Mucosa of stomach (tissue), 1 donor: Measurements from ENCODE around the gene UBD.

Experiments used
- H3K27me3 ChIP-seq: one replicate; pipeline ENCODE4 v1.7.0; 2013; ENCODE audit warnings: mild to moderate bottlenecking, low read length; ENCODE audit not compliant: control insufficient read depth, insufficient read depth
- H3K36me3 ChIP-seq: one replicate; pipeline ENCODE4 v1.7.0; 2013; ENCODE audit warnings: low read length; ENCODE audit not compliant: control insufficient read depth, insufficient read depth
- H3K4me1 ChIP-seq: one replicate; pipeline ENCODE4 v1.7.0; 2013; ENCODE audit warnings: mild to moderate bottlenecking, low read length; ENCODE audit not compliant: control insufficient read depth, insufficient read depth
- H3K4me3 ChIP-seq: one replicate; pipeline ENCODE4 v1.7.0; 2013; ENCODE audit warnings: low read length
- H3K9ac ChIP-seq: one replicate; pipeline ENCODE4 v1.7.0; 2013; ENCODE audit warnings: mild to moderate bottlenecking, low read length, moderate library complexity
- H3K9me3 ChIP-seq: one replicate; pipeline ENCODE4 v1.7.0; 2013; ENCODE audit warnings: mild to moderate bottlenecking, low read length, moderate library complexity; ENCODE audit not compliant: control insufficient read depth
- donor health status: Pancreatic carcinoma.

Gene UBD

GRCh38 chr6:29559524-29560287, at the start of gene UBD:
Gene UBD, minus strand, starts transcription at chr6:29559732. Its CDS starts 31 bp downstream, at chr6:29559701.
- Histone ChIP-seq H3K9me3 (no peaks in the 10 kb centered on the region), H3K36me3 (no peaks in the 10 kb centered on the region), H3K27me3 (peaks cover 7% of the 10 kb centered on the region), H3K4me3 (no peak within 1 kb of the TSS), H3K4me1 (no peaks in the 10 kb centered on the region), H3K9ac (no peak within 1 kb of the TSS)

DNA sequence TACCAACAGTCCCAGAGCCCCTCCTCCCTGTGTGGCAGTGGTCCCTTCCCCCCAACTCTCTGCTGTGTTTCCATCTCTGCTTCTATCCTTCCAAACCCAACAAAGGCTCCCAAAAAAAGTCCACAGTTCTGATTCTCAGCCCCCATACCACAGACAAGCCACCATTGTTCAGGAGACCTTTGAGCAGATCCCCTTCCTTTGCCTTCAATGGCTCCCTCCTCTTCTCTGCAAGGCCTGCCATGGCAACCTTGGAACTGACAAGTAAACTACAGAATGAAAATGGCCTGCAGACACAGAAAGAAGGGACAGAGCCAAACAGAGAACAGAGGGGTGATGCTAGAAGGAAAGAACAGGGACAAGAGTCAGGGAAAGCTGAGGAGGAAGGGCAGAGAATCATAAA, 48.6 kb upstream of the UBD start:
- no peaks in the 10 kb centered on the region for H3K4me1 ChIP-seq
- no peak overlapping the region for H3K9ac ChIP-seq
- no peaks in the 10 kb centered on the region for H3K9me3 ChIP-seq
- no peaks in the 10 kb centered on the region for H3K27me3 ChIP-seq
- no peaks in the 10 kb centered on the region for H3K36me3 ChIP-seq
- no peak overlapping the region for H3K4me3 ChIP-seq

GRCh38 chr6:29603930-29604329, 44.4 kb upstream of the UBD start:
- Histone ChIP-seq H3K9ac (no peak overlapping the region), H3K27me3 (no peaks in the 10 kb centered on the region), H3K36me3 (no peaks in the 10 kb centered on the region), H3K4me1 (no peaks in the 10 kb centered on the region), H3K4me3 (no peak overlapping the region), H3K9me3 (no peaks in the 10 kb centered on the region)

DNA sequence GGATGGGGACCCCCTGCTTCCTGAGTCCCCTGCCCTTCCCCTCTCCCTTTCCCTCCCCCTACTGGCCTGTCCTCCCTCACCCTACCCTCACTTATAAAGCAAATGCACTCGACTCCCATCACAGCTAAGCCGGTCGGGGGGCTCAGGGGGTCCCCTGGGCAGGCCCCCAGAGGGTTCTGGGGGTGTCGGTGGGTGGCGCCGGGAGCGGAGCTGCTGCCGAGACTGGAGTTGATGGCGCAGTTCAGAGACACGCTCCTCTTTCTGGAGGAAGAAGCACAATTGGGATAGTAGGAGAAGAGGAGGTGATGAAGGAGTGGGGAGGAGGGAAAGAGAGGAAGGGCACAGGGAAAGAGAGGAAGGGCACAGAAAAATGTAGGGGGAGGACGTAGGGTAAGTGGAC, 43.9 kb upstream of the UBD start:
- Histone ChIP-seq H3K4me1 (no peaks in the 10 kb centered on the region), H3K27me3 (no peaks in the 10 kb centered on the region), H3K4me3 (no peak overlapping the region), H3K36me3 (no peaks in the 10 kb centered on the region), H3K9ac (no peak overlapping the region), H3K9me3 (no peaks in the 10 kb centered on the region)

DNA sequence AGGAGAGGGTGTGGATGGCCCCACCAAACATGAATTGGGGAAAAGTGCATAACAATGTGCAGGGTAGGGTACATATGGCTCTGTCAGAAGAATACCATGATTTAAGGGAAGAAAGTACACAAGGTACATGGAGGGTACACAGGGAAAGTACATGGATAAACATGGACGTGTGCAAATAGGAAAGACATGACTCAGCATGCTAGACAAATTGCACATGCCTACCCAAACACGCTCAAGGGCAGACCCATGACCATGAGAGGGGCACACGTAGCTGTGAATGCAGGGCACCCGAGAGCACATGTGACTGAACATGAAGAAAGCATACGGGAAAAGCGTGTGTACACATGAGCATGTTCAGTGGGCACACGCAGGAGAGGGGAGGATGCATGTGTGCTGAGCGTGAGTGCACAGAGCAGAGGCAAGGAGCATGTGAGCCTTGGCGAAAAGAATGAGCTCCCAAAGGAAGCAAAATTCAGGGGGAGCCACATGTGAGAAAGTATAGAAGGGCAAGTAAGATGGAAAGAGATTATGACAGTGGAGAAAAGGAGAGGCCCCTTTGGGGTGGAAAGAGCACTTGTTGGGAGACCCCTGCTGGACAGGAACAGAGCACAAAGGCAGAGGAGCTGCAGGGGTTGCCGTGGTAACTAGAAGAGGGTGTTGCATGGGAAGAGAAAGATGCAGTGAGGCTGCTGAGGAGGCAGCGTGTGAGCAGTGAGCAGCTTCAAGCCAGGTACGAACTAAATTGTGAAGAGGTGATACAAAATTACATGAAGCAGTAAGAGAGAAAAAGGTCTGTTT, 43.2 kb upstream of the UBD start:
- H3K9ac ChIP-seq, result no peak overlapping the region
- no peaks in the 10 kb centered on the region for H3K27me3 ChIP-seq
- no peaks in the 10 kb centered on the region for H3K36me3 ChIP-seq
- H3K9me3 ChIP-seq, result no peaks in the 10 kb centered on the region
- no peaks in the 10 kb centered on the region for H3K4me1 ChIP-seq
- H3K4me3 ChIP-seq, result no peak overlapping the region

- Histone ChIP-seq H3K36me3 (no peaks in the 10 kb centered on the region), H3K4me1 (no peaks in the 10 kb centered on the region)
Observed at GRCh38 chr6:29598172-29598747, 38.7 kb upstream of the UBD start.

GRCh38 chr6:29597184-29597583, 37.7 kb upstream of the UBD start:
- H3K9me3 ChIP-seq, result no peaks in the 10 kb centered on the region
- no peak overlapping the region for H3K4me3 ChIP-seq
- H3K9ac ChIP-seq, result no peak overlapping the region
- no peaks in the 10 kb centered on the region for H3K36me3 ChIP-seq
- no peaks in the 10 kb centered on the region for H3K4me1 ChIP-seq
- peaks cover 3% of the 10 kb centered on the region for H3K27me3 ChIP-seq

More at GRCh38 chr6:29598172-29598747, 38.7 kb upstream of the UBD start:
- Histone ChIP-seq H3K27me3 (peaks cover 3% of the 10 kb centered on the region), H3K9ac (no peak overlapping the region), H3K9me3 (no peaks in the 10 kb centered on the region), H3K4me3 (no peak overlapping the region)

DNA sequence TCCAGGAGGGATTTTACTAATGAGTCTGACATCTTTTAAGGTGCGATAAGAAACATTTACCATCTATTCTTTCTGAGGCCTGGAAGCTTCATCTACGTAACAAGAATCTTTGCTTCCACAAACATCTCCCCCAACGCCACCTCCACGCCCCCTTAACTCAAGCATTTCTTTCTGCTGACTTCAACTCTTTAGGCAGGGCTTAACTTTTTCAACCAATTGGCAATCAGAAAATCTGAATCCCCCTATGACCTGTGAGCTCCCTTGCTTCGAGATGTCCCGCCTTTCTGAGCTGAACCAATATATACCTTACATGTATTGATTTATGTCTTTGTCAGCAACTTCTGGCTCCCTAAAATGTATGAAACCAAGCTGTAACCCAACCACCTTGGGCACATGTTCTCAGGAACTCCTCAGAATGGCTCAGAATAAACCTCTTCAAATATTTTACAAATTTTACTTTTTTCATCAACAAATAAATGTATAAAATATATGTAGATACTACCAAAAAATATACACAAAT, 36.9 kb upstream of the UBD start:
- Histone ChIP-seq H3K4me1 (no peaks in the 10 kb centered on the region), H3K9me3 (no peaks in the 10 kb centered on the region), H3K36me3 (no peaks in the 10 kb centered on the region), H3K4me3 (no peak overlapping the region), H3K27me3 (peaks cover 3% of the 10 kb centered on the region), H3K9ac (no peak overlapping the region)

DNA sequence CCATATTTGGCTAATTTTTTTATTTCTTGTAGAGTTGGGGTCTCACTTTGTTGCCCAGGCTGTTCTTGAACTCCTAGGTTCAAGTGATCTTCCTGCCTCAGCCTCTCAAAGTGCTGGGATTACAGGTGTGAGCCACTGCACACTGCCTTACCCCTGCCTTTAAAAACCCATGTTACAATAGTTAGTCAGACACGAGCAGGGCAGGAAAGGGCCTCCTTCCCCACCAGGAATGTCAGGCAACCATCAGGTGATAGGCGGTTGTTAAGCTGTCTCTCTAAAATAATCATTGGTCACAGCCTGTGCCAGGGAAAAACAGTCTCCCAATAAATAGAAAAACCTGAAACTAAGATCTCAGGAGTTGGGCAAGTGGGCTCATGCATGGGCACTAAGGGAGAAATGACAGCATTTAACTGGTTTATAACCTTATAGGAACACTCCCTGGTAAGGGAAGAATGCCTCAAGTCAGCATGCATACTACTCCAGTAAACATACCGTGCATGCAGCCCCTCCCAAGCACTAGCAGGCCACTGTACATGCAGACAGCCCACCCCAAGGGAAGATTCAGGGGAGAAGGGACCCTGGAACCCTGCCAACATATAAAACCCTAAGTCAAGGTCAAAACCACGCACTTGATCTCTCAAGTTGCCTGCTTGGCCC, 33.8 kb upstream of the UBD start:
- Histone ChIP-seq H3K36me3 (no peaks in the 10 kb centered on the region), H3K4me3 (no peak overlapping the region), H3K9me3 (no peaks in the 10 kb centered on the region), H3K9ac (no peak overlapping the region), H3K4me1 (no peaks in the 10 kb centered on the region), H3K27me3 (peaks cover 3% of the 10 kb centered on the region)

GRCh38 chr6:29591677-29592076, 32.1 kb upstream of the UBD start:
- no peaks in the 10 kb centered on the region for H3K9me3 ChIP-seq
- no peak overlapping the region for H3K4me3 ChIP-seq
- no peaks in the 10 kb centered on the region for H3K36me3 ChIP-seq
- H3K27me3 ChIP-seq, result peaks cover 3% of the 10 kb centered on the region
- no peaks in the 10 kb centered on the region for H3K4me1 ChIP-seq
- no peak overlapping the region for H3K9ac ChIP-seq

DNA sequence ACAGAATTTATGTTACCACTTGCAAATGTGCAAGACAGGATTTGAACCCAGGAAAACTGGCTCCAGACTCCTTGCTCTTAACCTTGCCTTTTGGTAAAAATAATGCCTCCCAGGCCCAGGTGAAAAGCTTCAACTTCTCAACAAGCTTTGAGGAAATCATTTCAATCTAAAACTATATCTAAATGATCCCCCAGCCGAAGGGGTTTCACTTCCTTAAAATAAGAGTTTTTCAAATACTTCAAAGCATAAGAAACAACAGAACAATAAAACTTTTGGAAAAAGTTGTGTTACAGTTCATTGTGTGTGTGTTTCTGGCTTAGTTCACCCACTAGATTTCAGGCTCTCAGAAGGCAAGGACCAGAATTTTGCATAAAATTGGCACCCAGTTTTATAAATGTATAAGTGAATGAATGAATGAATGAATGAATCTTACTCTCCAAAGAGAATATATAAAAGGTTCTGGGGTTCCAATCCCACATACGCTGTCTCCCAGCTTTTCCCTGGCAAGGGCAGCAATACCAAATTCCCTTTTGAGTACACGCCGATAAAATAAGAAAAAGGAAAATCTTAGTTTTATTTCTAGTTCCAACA, 30.8 kb upstream of the UBD start:
- Histone ChIP-seq H3K4me1 (no peaks in the 10 kb centered on the region), H3K9me3 (no peaks in the 10 kb centered on the region), H3K4me3 (no peak overlapping the region), H3K9ac (no peak overlapping the region), H3K27me3 (peaks cover 3% of the 10 kb centered on the region), H3K36me3 (no peaks in the 10 kb centered on the region)
